ENCODE data around the gene SLC34A3.

The SLC34A3 gene

DNA sequence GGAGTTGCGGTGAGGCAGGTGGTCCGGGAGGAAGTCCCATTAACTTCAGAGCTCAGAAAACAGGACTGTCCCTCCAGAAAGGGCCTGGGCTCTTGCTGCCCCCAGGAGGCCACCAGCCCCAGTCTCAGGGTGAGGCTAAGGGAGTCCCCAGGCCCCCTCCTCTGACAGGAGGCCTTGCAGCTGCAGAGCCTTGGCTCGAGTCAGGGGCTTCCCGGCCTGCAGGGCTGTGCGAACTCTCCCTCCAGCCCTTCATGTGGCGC, 17.1 kb downstream of the SLC34A3 start:
- peaks cover 19% of the 10 kb centered on the region for H3K4me1 ChIP-seq (ENCODE audit: insufficient read depth, low read length, severe bottlenecking)
- no peak overlapping the region for H3K4me2 ChIP-seq (ENCODE audit: low read length)
- H4K20me1 ChIP-seq (ENCODE audit: insufficient read depth, low read length), result no peaks in the 10 kb centered on the region
- peaks cover 15% of the 10 kb centered on the region for H3K36me3 ChIP-seq (ENCODE audit: insufficient read depth, low read length)
- no peaks in the 10 kb centered on the region for H3K79me2 ChIP-seq (ENCODE audit: insufficient read depth, low read length)
- no peak overlapping the region for H3K27ac ChIP-seq (ENCODE audit: low read depth, low read length, poor library complexity, severe bottlenecking)
- no peak overlapping the region for H3K4me3 ChIP-seq (ENCODE audit: low read depth, low read length, poor library complexity, severe bottlenecking)
- H3K27me3 ChIP-seq (ENCODE audit: insufficient read depth, low read length), result peaks cover 6% of the 10 kb centered on the region; the same call in 1 of the 2 replicates
- no peak overlapping the region for H3K9ac ChIP-seq (ENCODE audit: low read length)
- H3K9me3 ChIP-seq (ENCODE audit: low read length), result no peaks in the 10 kb centered on the region
- no peaks in the 10 kb centered on the region for H3K9me2 ChIP-seq (ENCODE audit: low read depth, low read length)
- no peak overlapping the region for H2AFZ ChIP-seq (ENCODE audit: low read length)
- TF ChIP-seq EZH2 (IDR thresholded peaks at IDR 0.05; ENCODE audit: borderline replicate concordance, low read length), result no peak
- TF ChIP-seq, protein P1, sequence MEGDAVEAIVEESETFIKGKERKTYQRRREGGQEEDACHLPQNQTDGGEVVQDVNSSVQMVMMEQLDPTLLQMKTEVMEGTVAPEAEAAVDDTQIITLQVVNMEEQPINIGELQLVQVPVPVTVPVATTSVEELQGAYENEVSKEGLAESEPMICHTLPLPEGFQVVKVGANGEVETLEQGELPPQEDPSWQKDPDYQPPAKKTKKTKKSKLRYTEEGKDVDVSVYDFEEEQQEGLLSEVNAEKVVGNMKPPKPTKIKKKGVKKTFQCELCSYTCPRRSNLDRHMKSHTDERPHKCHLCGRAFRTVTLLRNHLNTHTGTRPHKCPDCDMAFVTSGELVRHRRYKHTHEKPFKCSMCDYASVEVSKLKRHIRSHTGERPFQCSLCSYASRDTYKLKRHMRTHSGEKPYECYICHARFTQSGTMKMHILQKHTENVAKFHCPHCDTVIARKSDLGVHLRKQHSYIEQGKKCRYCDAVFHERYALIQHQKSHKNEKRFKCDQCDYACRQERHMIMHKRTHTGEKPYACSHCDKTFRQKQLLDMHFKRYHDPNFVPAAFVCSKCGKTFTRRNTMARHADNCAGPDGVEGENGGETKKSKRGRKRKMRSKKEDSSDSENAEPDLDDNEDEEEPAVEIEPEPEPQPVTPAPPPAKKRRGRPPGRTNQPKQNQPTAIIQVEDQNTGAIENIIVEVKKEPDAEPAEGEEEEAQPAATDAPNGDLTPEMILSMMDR (IDR thresholded peaks at IDR 0.05; ENCODE audit: low read length), result no peak
- H3F3A ChIP-seq (ENCODE audit: insufficient read depth, low read length), result no peaks in the 10 kb centered on the region

DNA sequence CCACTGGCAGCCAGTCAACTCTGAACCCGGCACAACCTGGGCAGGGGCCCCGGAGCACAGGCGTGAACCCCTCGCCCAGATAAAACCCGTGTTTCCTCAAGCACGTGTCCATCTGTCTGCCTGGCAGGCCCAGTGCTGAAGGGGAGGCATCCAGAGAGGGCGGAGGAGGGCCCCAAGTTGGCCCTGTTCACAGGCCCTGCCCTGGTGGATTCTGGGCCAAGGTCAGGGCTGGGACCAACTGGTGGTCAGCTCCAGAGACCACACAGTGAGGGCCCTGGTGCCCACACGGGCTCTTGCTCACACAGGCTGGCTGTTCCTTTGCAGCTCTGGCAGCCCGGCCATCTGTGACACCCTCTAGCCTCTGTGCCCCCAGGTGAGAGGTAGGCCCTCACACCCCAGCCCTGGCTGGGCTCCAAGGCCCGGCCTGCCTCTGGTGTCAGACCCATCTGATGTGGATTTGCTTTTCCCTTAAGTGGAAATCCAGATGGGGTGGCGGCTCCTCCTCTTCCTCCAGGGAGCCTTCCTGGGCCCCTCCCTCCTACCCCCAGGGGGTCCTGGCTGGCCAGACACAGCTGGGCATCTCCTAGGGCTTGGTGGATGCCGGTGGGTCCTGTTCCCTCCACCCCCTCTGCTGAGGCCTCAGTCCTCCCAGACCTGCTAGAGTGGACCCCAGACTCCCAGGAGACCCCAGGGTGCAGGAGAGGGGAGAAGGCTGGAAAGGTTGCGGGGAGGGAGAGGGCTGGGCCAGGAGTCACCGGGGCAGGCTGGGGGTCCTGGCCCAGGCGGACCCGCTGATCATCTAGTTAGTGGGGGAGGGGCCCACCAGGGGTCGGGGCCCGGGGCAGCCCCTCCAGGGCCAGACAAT, 19.9 kb downstream of the SLC34A3 start:
- no peaks in the 10 kb centered on the region for H3K36me3 ChIP-seq (ENCODE audit: insufficient read depth, low read length)
- TF ChIP-seq, protein P1 (IDR thresholded peaks at IDR 0.05; ENCODE audit: low read length), result no peak
- no peak for TF ChIP-seq EZH2 (IDR thresholded peaks at IDR 0.05; ENCODE audit: borderline replicate concordance, low read length)
- H3K9ac ChIP-seq (ENCODE audit: low read length), result no peak overlapping the region
- no peaks in the 10 kb centered on the region for H3F3A ChIP-seq (ENCODE audit: insufficient read depth, low read length)
- H3K27ac ChIP-seq (ENCODE audit: low read depth, low read length, poor library complexity, severe bottlenecking), result no peak overlapping the region
- no peaks in the 10 kb centered on the region for H3K79me2 ChIP-seq (ENCODE audit: insufficient read depth, low read length)
- H3K9me2 ChIP-seq (ENCODE audit: low read depth, low read length), result no peaks in the 10 kb centered on the region
- H3K4me1 ChIP-seq (ENCODE audit: insufficient read depth, low read length, severe bottlenecking), result peaks cover 31% of the 10 kb centered on the region
- no peak overlapping the region for H3K4me3 ChIP-seq (ENCODE audit: low read depth, low read length, poor library complexity, severe bottlenecking)
- H3K4me2 ChIP-seq (ENCODE audit: low read length), result no peak overlapping the region
- H2AFZ ChIP-seq (ENCODE audit: low read length), result no peak overlapping the region
- no peaks in the 10 kb centered on the region for H4K20me1 ChIP-seq (ENCODE audit: insufficient read depth, low read length)
- no peaks in the 10 kb centered on the region for H3K9me3 ChIP-seq (ENCODE audit: low read length)
- peaks cover under 1% of the 10 kb centered on the region; the same call in 1 of the 2 replicates for H3K27me3 ChIP-seq (ENCODE audit: insufficient read depth, low read length)

DNA sequence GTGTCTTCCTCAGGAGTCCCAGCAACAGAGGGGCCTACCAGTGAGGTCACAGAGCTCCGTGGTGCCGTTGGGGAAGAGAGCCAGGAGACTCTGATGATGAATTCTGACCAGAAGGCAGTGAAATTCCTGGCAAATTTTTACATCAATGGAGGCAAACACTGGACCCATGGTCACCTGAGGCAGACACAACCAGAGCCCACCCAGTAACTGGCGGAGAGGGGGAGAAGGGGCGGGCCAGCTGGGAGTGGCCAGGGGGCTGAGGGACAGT, 20.4 kb downstream of the SLC34A3 start, which contains the start of gene STPG3:
Gene STPG3 (plus strand): TSS at position 93 of the 268 bp plus-strand sequence. CDS start 1 bp downstream, at position 94.
- Histone ChIP-seq H3K79me2 (ENCODE audit: insufficient read depth, low read length) (no peaks in the 10 kb centered on the region), H3K4me3 (ENCODE audit: low read depth, low read length, poor library complexity, severe bottlenecking) (no peak within 1 kb of the TSS), H4K20me1 (ENCODE audit: insufficient read depth, low read length) (no peaks in the 10 kb centered on the region), H3K36me3 (ENCODE audit: insufficient read depth, low read length) (no peaks in the 10 kb centered on the region), H3K27me3 (ENCODE audit: insufficient read depth, low read length) (no peaks in the 10 kb centered on the region; the same call in 1 of the 2 replicates), H3K9me3 (ENCODE audit: low read length) (no peaks in the 10 kb centered on the region), H3K4me1 (ENCODE audit: insufficient read depth, low read length, severe bottlenecking) (peaks cover 35% of the 10 kb centered on the region), H2AFZ (ENCODE audit: low read length) (no peak within 1 kb of the TSS), H3K4me2 (ENCODE audit: low read length) (no peak within 1 kb of the TSS), H3F3A (ENCODE audit: insufficient read depth, low read length) (no peaks in the 10 kb centered on the region), H3K27ac (ENCODE audit: low read depth, low read length, poor library complexity, severe bottlenecking) (no peak within 1 kb of the TSS), H3K9me2 (ENCODE audit: low read depth, low read length) (no peaks in the 10 kb centered on the region), H3K9ac (ENCODE audit: low read length) (no peak within 1 kb of the TSS)
- TF ChIP-seq, protein P1 (IDR thresholded peaks at IDR 0.05; ENCODE audit: low read length), result no peak
- no peak for TF ChIP-seq EZH2 (IDR thresholded peaks at IDR 0.05; ENCODE audit: borderline replicate concordance, low read length)
